HCT116 (cell line): ENCODE data around the gene COL12A1. TPM values are rescaled to one million over a fixed set of nuclear protein-coding genes. Genes with fewer than 3 reads are reported as not detected.

Experiments used
- ATAC-seq: fragments of 200-7000 bp; cut with Tn5 transposase; 2 replicates; pipeline ENCODE4 v1.9.1; 2020; ENCODE audit warnings: mild to moderate bottlenecking, moderate library complexity
- BruUV-seq: library from RNA; stranded (reverse); fragments of 400-500 nt; replicated peaks from 2 replicates; lab custom pipeline; 2021; lab: Mats Ljungman, UMichigan
- CTCF ChIA-PET: fragments of 300-600 bp; sonication (Branson Sonifier 250); formaldehyde crosslinking; loops from one replicate; lab custom pipeline; 2021; ENCODE audit warnings: antibody characterized with exemption; lab: Charles Lee
- POLR2A ChIA-PET: fragments of 300-600, 350-600 bp; sonication (Branson Sonifier 250); formaldehyde crosslinking; loops from one replicate; lab custom pipeline; 2021; ENCODE audit warnings: antibody characterized with exemption; lab: Charles Lee
- RAD21 ChIA-PET, 2 experiments: fragments of 300-600 bp; sonication (Branson Sonifier 250); formaldehyde crosslinking; loops; one replicate each; lab custom pipeline; 2023; ENCODE audit warnings: low total read pairs in 2 of 2; ENCODE audit not compliant: uncharacterized antibody in 2 of 2, unreplicated experiment in 2 of 2, low non-redundant PET in 1 of 2; lab: Charles Lee
- DNase-seq: peaks from one replicate; pipeline ENCODE4 v3.0.0-alpha.2; 2010; ENCODE audit warnings: low read depth, low spot score
- H2AFZ ChIP-seq: fragments of 200-600 bp; shearing (Covaris generic), sonication (generic); 2 replicates; pipeline ENCODE4 v1.6.1; 2017; ENCODE audit warnings: low read depth, mixed run types, mixed read lengths, antibody characterized with exemption, low read length; ENCODE audit not compliant: poor library complexity, severe bottlenecking
- H3K27ac ChIP-seq: 2 replicates; pipeline ENCODE4 v1.5.1; 2012; ENCODE audit warnings: low read depth, low read length
- H3K27me3 ChIP-seq: fragments of 200-600 bp; sonication (generic); 2 replicates; pipeline ENCODE4 v1.6.1; 2016; ENCODE audit warnings: mixed run types, low read length, mixed read lengths; ENCODE audit not compliant: insufficient read depth
- H3K36me3 ChIP-seq, 2 experiments: fragments of 200-500 bp in 1 of 2; fragments of 200-600 bp in 1 of 2; sonication (Bioruptor generic) in 1 of 2; sonication (generic) in 1 of 2; 2 replicates each; pipeline versions ENCODE4 v1.5.1 to v1.6.1; 2014 to 2016; ENCODE audit warnings: low read length in 2 of 2, inconsistent platforms in 1 of 2, mixed read lengths in 1 of 2, mixed run types in 1 of 2; ENCODE audit not compliant: insufficient read depth in 2 of 2, control insufficient read depth in 1 of 2
- H3K4me1 ChIP-seq, 2 experiments: fragments of 200-600 bp in 1 of 2; sonication (generic) in 1 of 2; 2 replicates each; pipeline versions ENCODE4 v1.5.1 to v1.6.1; 2012 to 2017; ENCODE audit warnings: low read length in 2 of 2, inconsistent platforms in 1 of 2, mild to moderate bottlenecking in 1 of 2, mixed read lengths in 1 of 2, mixed run types in 1 of 2, moderate library complexity in 1 of 2; ENCODE audit not compliant: insufficient read depth in 2 of 2, control insufficient read depth in 1 of 2
- H3K4me2 ChIP-seq: fragments of 200-600 bp; sonication (generic); 2 replicates; pipeline ENCODE4 v1.6.1; 2017; ENCODE audit warnings: mixed run types, low read length, mixed read lengths
- H3K4me3 ChIP-seq, 2 experiments: fragments of 200-600 bp in 1 of 2; sonication (generic) in 1 of 2; replicated peaks in 1 of 2; 2 replicates each; pipeline ENCODE4 v1.5.1; 2011 to 2016; ENCODE audit warnings: low read length in 2 of 2, control low read depth in 1 of 2, low read depth in 1 of 2, mild to moderate bottlenecking in 1 of 2, mixed read lengths in 1 of 2, mixed run types in 1 of 2
- H3K79me2 ChIP-seq: fragments of 200-600 bp; sonication (generic); 2 replicates; pipeline ENCODE4 v1.6.1; 2017; ENCODE audit warnings: mild to moderate bottlenecking, mixed run types, low read length, moderate library complexity, mixed read lengths; ENCODE audit not compliant: insufficient read depth
- H3K9ac ChIP-seq: fragments of 200-600 bp; sonication (generic); 2 replicates; pipeline ENCODE4 v1.6.1; 2016; ENCODE audit warnings: low read length, mixed read lengths
- H3K9me2 ChIP-seq: fragments of 200-600 bp; sonication (generic), shearing (Covaris generic); 2 replicates; pipeline ENCODE4 v1.6.1; 2017; ENCODE audit warnings: mixed run types, mild to moderate bottlenecking, moderate library complexity; ENCODE audit not compliant: insufficient read depth
- H3K9me3 ChIP-seq, 2 experiments: fragments of 200-500 bp in 1 of 2; fragments of 200-600 bp in 1 of 2; sonication (Bioruptor generic) in 1 of 2; sonication (generic) in 1 of 2; 2 replicates each; pipeline ENCODE4 v1.6.1; 2014 to 2017; ENCODE audit warnings: low read length in 2 of 2, mixed read lengths in 2 of 2, inconsistent platforms in 1 of 2, low read depth in 1 of 2, mild to moderate bottlenecking in 1 of 2, mixed run types in 1 of 2, moderate library complexity in 1 of 2; ENCODE audit not compliant: control insufficient read depth in 1 of 2, insufficient read depth in 1 of 2
- H4K20me1 ChIP-seq: fragments of 200-600 bp; sonication (generic), shearing (Covaris generic); 2 replicates; pipeline ENCODE4 v1.6.1; 2017; ENCODE audit warnings: mixed run types, mild to moderate bottlenecking, moderate library complexity; ENCODE audit not compliant: insufficient read depth
- CEBPB ChIP-seq: IDR thresholded peaks from 2 replicates; pipeline ENCODE4 v1.6.1; 2012; ENCODE audit warnings: low read depth
- CTCF ChIP-seq, 3 experiments: fragments of 200-600 bp in 1 of 3; sonication (generic) in 1 of 3; IDR thresholded peaks in 2 of 3; conservative IDR thresholded peaks in 1 of 3; 2 replicates each; pipeline ENCODE4 v1.5.1; 2012 to 2017; ENCODE audit warnings: low read depth in 2 of 3, low read length in 2 of 3, antibody characterized with exemption in 1 of 3, borderline replicate concordance in 1 of 3, control low read depth in 1 of 3, mild to moderate bottlenecking in 1 of 3, mixed read lengths in 1 of 3, mixed run types in 1 of 3, moderate library complexity in 1 of 3; ENCODE audit not compliant: insufficient read depth in 1 of 3
- ELF1 ChIP-seq: IDR thresholded peaks from 2 replicates; pipeline ENCODE4 v1.6.1; 2012; ENCODE audit warnings: low read depth, borderline replicate concordance
- EZH2phosphoT487 ChIP-seq: fragments of 200-600 bp; IDR thresholded peaks from 2 replicates; pipeline ENCODE4 v1.6.1; 2018; ENCODE audit warnings: antibody characterized with exemption, borderline replicate concordance
- FOSL1 ChIP-seq: IDR thresholded peaks from 2 replicates; pipeline ENCODE4 v1.6.1; 2012; ENCODE audit warnings: low read depth
- JUND ChIP-seq: IDR thresholded peaks from 2 replicates; pipeline ENCODE4 v1.6.1; 2012
- POLR2A ChIP-seq: IDR thresholded peaks from 2 replicates; pipeline ENCODE4 v1.7.0; 2011; ENCODE audit warnings: borderline replicate concordance; ENCODE audit not compliant: insufficient read depth, insufficient read length; ENCODE audit errors: extremely low read depth
- POLR2AphosphoS5 ChIP-seq: IDR thresholded peaks from 2 replicates; pipeline ENCODE4 v1.6.1; 2011; ENCODE audit warnings: mild to moderate bottlenecking, low read depth, low read length, moderate library complexity
- RAD21 ChIP-seq: IDR thresholded peaks from 2 replicates; pipeline ENCODE4 v1.6.1; 2012; ENCODE audit warnings: low read depth, mild to moderate bottlenecking
- REST ChIP-seq: IDR thresholded peaks from 2 replicates; pipeline ENCODE4 v1.6.1; 2012; ENCODE audit warnings: low read depth
- SIN3A ChIP-seq: IDR thresholded peaks from 2 replicates; pipeline ENCODE4 v1.6.1; 2012; ENCODE audit warnings: low read depth
- SRF ChIP-seq: IDR thresholded peaks from 2 replicates; pipeline ENCODE4 v1.6.1; 2012; ENCODE audit warnings: low read depth
- YY1 ChIP-seq: IDR thresholded peaks from 2 replicates; pipeline ENCODE4 v1.6.1; 2011; ENCODE audit warnings: low read length, low read depth, moderate library complexity, mild to moderate bottlenecking; ENCODE audit not compliant: insufficient replicate concordance; ENCODE audit errors: extremely low read depth
- ZBTB33 ChIP-seq: IDR thresholded peaks from 2 replicates; pipeline ENCODE4 v1.6.1; 2011; ENCODE audit warnings: mild to moderate bottlenecking, low read length, moderate library complexity; ENCODE audit not compliant: insufficient replicate concordance; ENCODE audit errors: extremely low read depth
- ZFX ChIP-seq: fragments of 450-650 bp; IDR thresholded peaks from 2 replicates; pipeline ENCODE4 v1.6.1; 2017
- intact Hi-C: fragments of 100-400 bp; cut with micrococcal nuclease; formaldehyde crosslinking; loops from 2 replicates; pipeline ENCODE4 v1.10.0; 2022
- total RNA-seq: library from RNA; stranded (reverse); gene quantifications from one replicate; pipeline ENCODE4 v1.2.1, GENCODE V29; 2021; ENCODE audit not compliant: unreplicated experiment

The COL12A1 gene
- total RNA-seq, 1 experiment from 2014 or later, result 23.5 TPM

GRCh38 chr6:75169689-75170586 lies 35.9 kb downstream of the COL12A1 start:
- no peaks in the 10 kb centered on the region for H3K79me2 ChIP-seq
- H3K9me2 ChIP-seq, result no peaks in the 10 kb centered on the region
- no peak overlapping the region for H2AFZ ChIP-seq
- no peaks in the 10 kb centered on the region for H4K20me1 ChIP-seq
- H3K27me3 ChIP-seq, result no peaks in the 10 kb centered on the region
- H3K4me2 ChIP-seq, result no peak overlapping the region
- DNase-seq (no peak), ATAC-seq (no peak)
- intact Hi-C loops, result no loop called here
- POLR2A ChIA-PET, result no interaction called here
- RAD21 ChIA-PET, result no interaction called here
- TF ChIP-seq RAD21 (no peak), ELF1 (no peak), POLR2AphosphoS5 (no peak), CEBPB (no peak), YY1 (no peak), SRF (no peak), JUND (no peak), FOSL1 (no peak), ZFX (no peak), CTCF (IDR thresholded peaks at IDR 0.05 in 2 of 3, conservative IDR thresholded peaks at IDR 0.05 in 1 of 3; ENCODE audit: borderline replicate concordance in 1 of 3, insufficient read depth in 1 of 3, low read depth in 2 of 3, low read length in 2 of 3) (no peak), REST (no peak), POLR2A (no peak), ZBTB33 (no peak), EZH2phosphoT487 (no peak), SIN3A (no peak)
- H3K36me3 ChIP-seq, result no peaks in the 10 kb centered on the region; a peak in 1 of 4 replicates
- no peaks in the 10 kb centered on the region for H3K4me1 ChIP-seq
- H3K4me3 ChIP-seq, result no peak overlapping the region
- CTCF ChIA-PET, result no interaction called here
- no peaks in the 10 kb centered on the region for H3K9me3 ChIP-seq
- no peak overlapping the region for H3K9ac ChIP-seq
- BruUV-seq, result no TSS peak
- no peak overlapping the region for H3K27ac ChIP-seq
